BLaER1 treated with 17β-estradiol and CSF1 and Interleukin-3, amounts not matched to agents 10 nM and 100 nM (cell line): Measurements from ENCODE around the gene TUBA8.

Source experiments
- H3K27ac ChIP-seq, 11 experiments: shearing (Covaris generic); formaldehyde crosslinking; 2 replicates each; pipeline ENCODE4 v1.8.1; 2022
- H3K27me3 ChIP-seq, 11 experiments: shearing (Covaris generic); formaldehyde crosslinking; 2 replicates each; pipeline ENCODE4 v1.8.1; 2022
- H3K36me3 ChIP-seq, 11 experiments: shearing (Covaris generic); formaldehyde crosslinking; 2 replicates each; pipeline ENCODE4 v1.8.1; 2022
- H3K4me1 ChIP-seq, 10 experiments: shearing (Covaris generic); formaldehyde crosslinking; 2 replicates each; pipeline ENCODE4 v1.8.1; 2022
- H3K4me2 ChIP-seq, 11 experiments: shearing (Covaris generic); formaldehyde crosslinking; 2 replicates each; pipeline ENCODE4 v1.8.1; 2022
- H3K4me3 ChIP-seq, 10 experiments: shearing (Covaris generic); formaldehyde crosslinking; 2 replicates each; pipeline ENCODE4 v1.8.1; 2022
- H3K9ac ChIP-seq, 11 experiments: shearing (Covaris generic); formaldehyde crosslinking; 2 replicates each; pipeline ENCODE4 v1.8.1; 2022
- H3K9me3 ChIP-seq, 11 experiments: shearing (Covaris generic); formaldehyde crosslinking; replicated peaks in 1 of 11; 2 replicates each; pipeline ENCODE4 v1.8.1; 2022
- H4K20me1 ChIP-seq, 11 experiments: shearing (Covaris generic); formaldehyde crosslinking; 2 replicates each; pipeline ENCODE4 v1.8.1; 2022
- Cebpa-rat ChIP-seq, 11 experiments: shearing (Covaris generic); IDR thresholded peaks; 2 replicates each; pipeline ENCODE4 v1.8.1; 2022

The TUBA8 gene

GRCh38 chr22:18108187-18108586, 2.4 kb upstream of the TUBA8 start:
- Histone ChIP-seq H3K27me3 (peaks cover 23 to 90% (median 41%) of the 10 kb centered on the region in 11 experiments), H3K27ac (no peak overlapping the region), H4K20me1 (peaks cover 23 to 40% (median 31%) of the 10 kb centered on the region in 11 experiments; a peak in 20 of 22 replicates), H3K36me3 (peaks cover 0 to 18% (median 6%) of the 10 kb centered on the region in 11 experiments; a peak in 11 of 22 replicates), H3K9me3 (peaks cover 30 to 59% (median 52%) of the 10 kb centered on the region in 11 experiments), H3K4me3 (peak overlapping the region in 1 of 10 experiments; percentile 9; a peak in 1 of 20 replicates), H3K4me2 (no peak overlapping the region), H3K9ac (no peak overlapping the region), H3K4me1 (peaks cover 36 to 56% (median 51%) of the 10 kb centered on the region in 10 experiments)
- no peak for TF ChIP-seq Cebpa-rat (IDR thresholded peaks at IDR 0.05)

GRCh38 chr22:18109410-18110193, 1.0 kb upstream of the TUBA8 start:
- H3K9ac ChIP-seq: peak overlapping the region in 5 of 11 experiments; percentile 44 to 80 (median 76); a peak in 5 of 22 replicates
- peaks cover 0 to 14% (median 6%) of the 10 kb centered on the region in 11 experiments; a peak in 10 of 22 replicates for H3K36me3 ChIP-seq
- H3K4me2 ChIP-seq: peak overlapping the region; percentile 85 to 98 (median 96)
- H4K20me1 ChIP-seq: peaks cover 30 to 54% (median 45%) of the 10 kb centered on the region in 11 experiments; a peak in 21 of 22 replicates
- peaks cover 38 to 58% (median 56%) of the 10 kb centered on the region in 10 experiments for H3K4me1 ChIP-seq
- H3K27ac ChIP-seq: peak overlapping the region in 2 of 11 experiments; percentile 55 to 71; a peak in 1 of 22 replicates
- H3K4me3 ChIP-seq: peak overlapping the region in 9 of 10 experiments; percentile 43 to 66 (median 55); a peak in 12 of 20 replicates
- H3K27me3 ChIP-seq: peaks cover 23 to 98% (median 43%) of the 10 kb centered on the region in 11 experiments
- H3K9me3 ChIP-seq: peaks cover 30 to 48% (median 45%) of the 10 kb centered on the region in 11 experiments
- TF ChIP-seq Cebpa-rat (IDR thresholded peaks at IDR 0.05): peak in 2 of 11 experiments; percentile 17 to 49; a peak in 1 of 22 replicates

GRCh38 chr22:18110954-18111758, 547 bp downstream of the TUBA8 start:
- peaks cover 0 to 4% (median 0%) of the 10 kb centered on the region in 11 experiments; a peak in 4 of 22 replicates for H3K36me3 ChIP-seq
- H3K4me1 ChIP-seq: peaks cover 53 to 69% (median 67%) of the 10 kb centered on the region in 10 experiments
- H3K27ac ChIP-seq: peak overlapping the region in 8 of 11 experiments; percentile 11 to 71 (median 53); a peak in 14 of 22 replicates
- H3K9ac ChIP-seq: peak overlapping the region; percentile 7 to 80 (median 56); a peak in 19 of 22 replicates
- no peak for TF ChIP-seq Cebpa-rat (IDR thresholded peaks at IDR 0.05)
- peak overlapping the region; percentile 85 to 98 (median 96) for H3K4me2 ChIP-seq
- H3K9me3 ChIP-seq: peaks cover 23 to 32% (median 30%) of the 10 kb centered on the region in 11 experiments
- peak overlapping the region; percentile 43 to 66 (median 54) for H3K4me3 ChIP-seq
- peaks cover 23 to 100% (median 49%) of the 10 kb centered on the region in 11 experiments for H3K27me3 ChIP-seq
- peaks cover 30 to 70% (median 53%) of the 10 kb centered on the region in 11 experiments; a peak in 21 of 22 replicates for H4K20me1 ChIP-seq

- no peak overlapping the region; a peak in 1 of 22 replicates for H3K27ac ChIP-seq
- peaks cover 58 to 76% (median 74%) of the 10 kb centered on the region in 10 experiments for H3K4me1 ChIP-seq
- peaks cover 0 to 4% (median 0%) of the 10 kb centered on the region in 11 experiments; a peak in 4 of 22 replicates for H3K36me3 ChIP-seq
- peaks cover 16 to 25% (median 23%) of the 10 kb centered on the region in 11 experiments for H3K9me3 ChIP-seq
- H3K27me3 ChIP-seq: peaks cover 23 to 100% (median 49%) of the 10 kb centered on the region in 11 experiments
- H3K4me3 ChIP-seq: peak overlapping the region in 4 of 10 experiments; percentile 48 to 60 (median 54); a peak in 7 of 20 replicates
- TF ChIP-seq Cebpa-rat (IDR thresholded peaks at IDR 0.05): no peak
- H4K20me1 ChIP-seq: peaks cover 30 to 77% (median 58%) of the 10 kb centered on the region in 11 experiments; a peak in 21 of 22 replicates
- H3K4me2 ChIP-seq: peak overlapping the region; percentile 85 to 98 (median 96); a peak in 19 of 22 replicates
- peak overlapping the region in 4 of 11 experiments; percentile 62 to 80 (median 76); a peak in 6 of 22 replicates for H3K9ac ChIP-seq
These were observed 1.2 kb downstream of the TUBA8 start for GRCh38 chr22:18111759-18112330.

GRCh38 chr22:18112440-18112839, 1.8 kb downstream of the TUBA8 start:
- Histone ChIP-seq H3K4me1 (peaks cover 58 to 82% (median 77%) of the 10 kb centered on the region in 10 experiments), H3K9me3 (peaks cover 10 to 19% (median 17%) of the 10 kb centered on the region in 11 experiments; a peak in 21 of 22 replicates), H4K20me1 (peaks cover 30 to 79% (median 58%) of the 10 kb centered on the region in 11 experiments; a peak in 21 of 22 replicates), H3K9ac (no peak overlapping the region), H3K36me3 (peaks cover 0 to 4% (median 0%) of the 10 kb centered on the region in 11 experiments; a peak in 3 of 22 replicates), H3K4me3 (no peak overlapping the region), H3K27me3 (peaks cover 23 to 100% (median 49%) of the 10 kb centered on the region in 11 experiments), H3K4me2 (peak overlapping the region in 8 of 11 experiments; percentile 2 to 97 (median 96); a peak in 14 of 22 replicates), H3K27ac (no peak overlapping the region)
- TF ChIP-seq Cebpa-rat (IDR thresholded peaks at IDR 0.05): no peak

GRCh38 chr22:18113680-18114394, 3.2 kb downstream of the TUBA8 start:
- Histone ChIP-seq H3K4me2 (peak overlapping the region; percentile 82 to 97 (median 93)), H3K27me3 (peaks cover 23 to 100% (median 43%) of the 10 kb centered on the region in 11 experiments), H3K9ac (peak overlapping the region in 6 of 11 experiments; percentile 24 to 54 (median 46); a peak in 8 of 22 replicates), H4K20me1 (peaks cover 30 to 90% (median 60%) of the 10 kb centered on the region in 11 experiments; a peak in 21 of 22 replicates), H3K9me3 (peaks cover 0 to 5% (median 3%) of the 10 kb centered on the region in 11 experiments; a peak in 10 of 22 replicates), H3K36me3 (no peaks in the 10 kb centered on the region), H3K4me3 (peak overlapping the region in 8 of 10 experiments; percentile 12 to 44 (median 27); a peak in 12 of 20 replicates), H3K27ac (peak overlapping the region in 7 of 11 experiments; percentile 13 to 67 (median 33); a peak in 11 of 22 replicates), H3K4me1 (peaks cover 59 to 94% (median 89%) of the 10 kb centered on the region in 10 experiments)
- TF ChIP-seq Cebpa-rat (IDR thresholded peaks at IDR 0.05): no peak

- Histone ChIP-seq H3K4me2 (peak overlapping the region; percentile 82 to 97 (median 93)), H4K20me1 (peaks cover 30 to 94% (median 62%) of the 10 kb centered on the region in 11 experiments; a peak in 21 of 22 replicates), H3K36me3 (no peaks in the 10 kb centered on the region), H3K27me3 (peaks cover 23 to 100% (median 39%) of the 10 kb centered on the region in 11 experiments), H3K27ac (peak overlapping the region in 3 of 11 experiments; percentile 38 to 55 (median 40); a peak in 5 of 22 replicates), H3K4me3 (peak overlapping the region in 6 of 10 experiments; percentile 1 to 40 (median 27); a peak in 8 of 20 replicates), H3K9ac (peak overlapping the region in 5 of 11 experiments; percentile 3 to 54 (median 31); a peak in 6 of 22 replicates), H3K4me1 (peaks cover 66 to 98% (median 94%) of the 10 kb centered on the region in 10 experiments), H3K9me3 (no peaks in the 10 kb centered on the region)
- no peak for TF ChIP-seq Cebpa-rat (IDR thresholded peaks at IDR 0.05)
These were observed 3.9 kb downstream of the TUBA8 start for GRCh38 chr22:18114495-18114894.
